HEK293 (cell line): ENCODE data around the gene VMA21.

ENCODE experiments used
- ZNF16 ChIP-seq: fragments of 450-650 bp; formaldehyde crosslinking; IDR thresholded peaks from 2 replicates; pipeline ENCODE4 v1.5.1; 2016; ENCODE audit warnings: low read depth, missing biosample characterization, missing genetic modification characterization
- ZNF560 ChIP-seq: fragments of 450-650 bp; formaldehyde crosslinking; IDR thresholded peaks from 2 replicates; pipeline ENCODE4 v1.5.1; 2017; ENCODE audit warnings: missing biosample characterization, missing genetic modification characterization, borderline replicate concordance
- TF ChIP-seq, protein P1 (sequence below): fragments of 450-650 bp; formaldehyde crosslinking; IDR thresholded peaks from 2 replicates; pipeline ENCODE4 v1.5.1; 2016; ENCODE audit warnings: missing biosample characterization, missing genetic modification characterization

DNA sequence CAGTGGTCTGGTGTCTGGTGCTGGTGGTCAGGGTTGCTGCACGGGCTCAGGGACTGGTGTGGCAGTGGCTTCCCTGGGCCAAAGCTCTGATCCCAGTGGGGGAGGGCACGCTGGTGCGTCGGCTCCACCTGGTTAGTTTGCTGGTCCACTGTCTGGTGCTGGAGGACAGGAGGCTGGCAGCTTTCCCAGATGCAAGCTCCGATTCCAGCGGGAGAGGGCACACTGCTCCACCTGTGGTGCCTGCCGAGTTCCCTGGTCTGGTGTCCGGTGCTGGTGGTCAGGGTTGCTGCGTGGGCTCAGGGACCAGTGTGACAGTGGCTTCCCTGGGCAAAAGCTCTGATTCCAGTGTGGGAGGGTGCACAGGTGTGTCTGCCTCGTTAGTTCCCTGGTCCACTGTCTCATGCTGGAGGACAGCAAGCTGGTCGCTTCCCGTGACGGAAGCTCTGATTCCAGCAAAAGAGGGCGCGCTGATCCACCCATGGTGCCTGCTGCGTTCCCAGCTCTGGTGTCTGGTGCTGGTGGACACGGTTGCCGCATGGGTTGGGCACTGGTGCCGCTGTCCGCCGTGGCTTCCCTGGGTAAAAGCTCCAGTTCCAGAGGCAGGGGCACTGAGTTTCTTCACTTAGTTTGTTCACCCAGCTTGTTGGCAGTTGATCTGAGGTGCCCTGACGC, 5.8 kb downstream of the VMA21 start:
- no peak for TF ChIP-seq ZNF560 (tag by site-specific recombination)
- TF ChIP-seq, protein P1, sequence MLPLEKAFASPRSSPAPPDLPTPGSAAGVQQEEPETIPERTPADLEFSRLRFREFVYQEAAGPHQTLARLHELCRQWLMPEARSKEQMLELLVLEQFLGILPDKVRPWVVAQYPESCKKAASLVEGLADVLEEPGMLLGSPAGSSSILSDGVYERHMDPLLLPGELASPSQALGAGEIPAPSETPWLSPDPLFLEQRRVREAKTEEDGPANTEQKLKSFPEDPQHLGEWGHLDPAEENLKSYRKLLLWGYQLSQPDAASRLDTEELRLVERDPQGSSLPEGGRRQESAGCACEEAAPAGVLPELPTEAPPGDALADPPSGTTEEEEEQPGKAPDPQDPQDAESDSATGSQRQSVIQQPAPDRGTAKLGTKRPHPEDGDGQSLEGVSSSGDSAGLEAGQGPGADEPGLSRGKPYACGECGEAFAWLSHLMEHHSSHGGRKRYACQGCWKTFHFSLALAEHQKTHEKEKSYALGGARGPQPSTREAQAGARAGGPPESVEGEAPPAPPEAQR = no peak
- TF ChIP-seq ZNF16 (tag by site-specific recombination) = no peak
